Measurements from ENCODE around the gene RARA.
A peak's percentile ranks its signal among the peaks of the same experiment; 100 is the strongest.

DNA sequence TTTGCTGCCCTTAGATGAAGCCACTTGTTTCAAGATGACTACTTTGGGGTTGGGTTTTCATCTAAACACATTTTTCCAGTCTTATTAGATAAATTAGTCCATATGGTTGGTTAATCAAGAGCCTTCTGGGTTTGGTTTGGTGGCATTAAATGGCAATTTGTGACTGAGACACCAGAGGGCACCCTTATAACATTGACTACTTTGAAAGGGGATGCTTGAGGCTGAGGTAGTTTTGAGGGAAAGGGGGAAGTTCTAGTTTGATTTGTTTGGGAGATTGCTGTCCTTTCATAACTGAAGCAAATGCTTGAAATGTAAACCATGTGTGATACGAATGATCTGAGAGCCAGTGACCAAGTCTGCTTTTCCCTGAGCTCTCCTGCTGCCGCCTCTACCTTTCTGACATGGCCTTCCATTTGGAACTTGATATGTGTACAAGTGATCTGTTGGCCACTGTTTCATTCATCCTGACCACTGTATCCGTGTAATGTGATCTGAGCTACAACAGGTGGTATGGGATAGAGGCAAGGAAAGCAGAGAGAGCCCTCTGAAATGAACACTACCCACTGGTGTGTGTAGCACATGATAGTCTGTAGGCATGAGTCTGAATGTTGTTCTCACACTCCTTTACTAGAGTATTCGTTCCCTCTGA is 5.8 kb upstream of the RARA start:
- TF ChIP-seq, protein P1, sequence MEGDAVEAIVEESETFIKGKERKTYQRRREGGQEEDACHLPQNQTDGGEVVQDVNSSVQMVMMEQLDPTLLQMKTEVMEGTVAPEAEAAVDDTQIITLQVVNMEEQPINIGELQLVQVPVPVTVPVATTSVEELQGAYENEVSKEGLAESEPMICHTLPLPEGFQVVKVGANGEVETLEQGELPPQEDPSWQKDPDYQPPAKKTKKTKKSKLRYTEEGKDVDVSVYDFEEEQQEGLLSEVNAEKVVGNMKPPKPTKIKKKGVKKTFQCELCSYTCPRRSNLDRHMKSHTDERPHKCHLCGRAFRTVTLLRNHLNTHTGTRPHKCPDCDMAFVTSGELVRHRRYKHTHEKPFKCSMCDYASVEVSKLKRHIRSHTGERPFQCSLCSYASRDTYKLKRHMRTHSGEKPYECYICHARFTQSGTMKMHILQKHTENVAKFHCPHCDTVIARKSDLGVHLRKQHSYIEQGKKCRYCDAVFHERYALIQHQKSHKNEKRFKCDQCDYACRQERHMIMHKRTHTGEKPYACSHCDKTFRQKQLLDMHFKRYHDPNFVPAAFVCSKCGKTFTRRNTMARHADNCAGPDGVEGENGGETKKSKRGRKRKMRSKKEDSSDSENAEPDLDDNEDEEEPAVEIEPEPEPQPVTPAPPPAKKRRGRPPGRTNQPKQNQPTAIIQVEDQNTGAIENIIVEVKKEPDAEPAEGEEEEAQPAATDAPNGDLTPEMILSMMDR (IDR thresholded peaks at IDR 0.05), result peak in 5 of 7 experiments; percentile 40 to 92 (median 79)
- TF ChIP-seq EP300 (IDR thresholded peaks at IDR 0.05) (no peak), POLR2AphosphoS5 (IDR thresholded peaks at IDR 0.05) (peak in 2 of 3 donors; percentile 21 to 48), POLR2A (IDR thresholded peaks at IDR 0.05) (no peak)

Data from stomach (tissue), 4 donors.